Mucosa of rectum (tissue), 2 donors: ENCODE data around the gene SIAH2.
A peak's percentile ranks its signal among the peaks of the same experiment; 100 is the strongest.

ENCODE experiments used
- H3K27ac ChIP-seq, 2 donors: one replicate each; pipeline ENCODE4 v1.7.0; 2013; ENCODE audit warnings: inconsistent platforms in 2 of 2, low read depth in 2 of 2, low read length in 2 of 2
- H3K27me3 ChIP-seq, 2 donors: one replicate each; pipeline ENCODE4 v1.7.0; 2013; ENCODE audit warnings: low read length in 2 of 2; ENCODE audit not compliant: control insufficient read depth in 2 of 2, insufficient read depth in 2 of 2
- H3K36me3 ChIP-seq, 2 donors: one replicate each; pipeline ENCODE4 v1.7.0; 2013; ENCODE audit warnings: low read length in 2 of 2; ENCODE audit not compliant: control insufficient read depth in 2 of 2, insufficient read depth in 2 of 2
- H3K4me1 ChIP-seq, 2 donors: one replicate each; pipeline ENCODE4 v1.7.0; 2013; ENCODE audit warnings: low read length in 2 of 2, mild to moderate bottlenecking in 1 of 2; ENCODE audit not compliant: control insufficient read depth in 2 of 2, insufficient read depth in 2 of 2
- H3K4me3 ChIP-seq, 2 donors: one replicate each; pipeline ENCODE4 v1.7.0; 2013; ENCODE audit warnings: low read length in 2 of 2
- H3K9ac ChIP-seq, 2 donors: one replicate each; pipeline ENCODE4 v1.7.0; 2013; ENCODE audit warnings: low read length in 2 of 2, low read depth in 1 of 2, mild to moderate bottlenecking in 1 of 2
- H3K9me3 ChIP-seq, 2 donors: one replicate each; pipeline ENCODE4 v1.7.0; 2013; ENCODE audit warnings: low read length in 2 of 2; ENCODE audit not compliant: control insufficient read depth in 2 of 2
- donor health status: healthy.
- donor health status: Normal muscosa, but diverticular disease.

The SIAH2 gene

DNA sequence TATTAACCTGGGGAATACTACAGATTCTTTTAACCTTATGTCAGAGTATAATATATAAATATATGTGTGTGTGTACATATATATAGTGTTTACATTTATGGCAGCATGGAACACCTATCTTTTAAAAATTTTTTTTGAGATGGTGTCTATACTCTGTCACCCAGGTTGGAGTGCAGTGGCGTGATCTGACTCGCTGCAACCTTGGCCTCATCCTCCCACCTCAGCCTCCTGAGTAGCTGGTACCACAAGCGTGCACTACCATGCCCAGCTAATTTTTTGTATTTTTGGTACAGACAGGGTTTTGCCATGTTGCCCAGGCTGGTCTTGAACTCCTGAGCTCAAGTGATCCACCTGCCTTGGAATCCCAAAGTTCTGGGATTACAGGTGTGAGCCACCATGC is 40.7 kb downstream of the SIAH2 start:
- Histone ChIP-seq H3K27me3 (no peaks in the 10 kb centered on the region), H3K36me3 (no peaks in the 10 kb centered on the region), H3K4me3 (no peak overlapping the region), H3K9ac (no peak overlapping the region), H3K4me1 (peaks cover 8 to 11% of the 10 kb centered on the region in 2 donors), H3K9me3 (no peaks in the 10 kb centered on the region), H3K27ac (no peak overlapping the region)

DNA sequence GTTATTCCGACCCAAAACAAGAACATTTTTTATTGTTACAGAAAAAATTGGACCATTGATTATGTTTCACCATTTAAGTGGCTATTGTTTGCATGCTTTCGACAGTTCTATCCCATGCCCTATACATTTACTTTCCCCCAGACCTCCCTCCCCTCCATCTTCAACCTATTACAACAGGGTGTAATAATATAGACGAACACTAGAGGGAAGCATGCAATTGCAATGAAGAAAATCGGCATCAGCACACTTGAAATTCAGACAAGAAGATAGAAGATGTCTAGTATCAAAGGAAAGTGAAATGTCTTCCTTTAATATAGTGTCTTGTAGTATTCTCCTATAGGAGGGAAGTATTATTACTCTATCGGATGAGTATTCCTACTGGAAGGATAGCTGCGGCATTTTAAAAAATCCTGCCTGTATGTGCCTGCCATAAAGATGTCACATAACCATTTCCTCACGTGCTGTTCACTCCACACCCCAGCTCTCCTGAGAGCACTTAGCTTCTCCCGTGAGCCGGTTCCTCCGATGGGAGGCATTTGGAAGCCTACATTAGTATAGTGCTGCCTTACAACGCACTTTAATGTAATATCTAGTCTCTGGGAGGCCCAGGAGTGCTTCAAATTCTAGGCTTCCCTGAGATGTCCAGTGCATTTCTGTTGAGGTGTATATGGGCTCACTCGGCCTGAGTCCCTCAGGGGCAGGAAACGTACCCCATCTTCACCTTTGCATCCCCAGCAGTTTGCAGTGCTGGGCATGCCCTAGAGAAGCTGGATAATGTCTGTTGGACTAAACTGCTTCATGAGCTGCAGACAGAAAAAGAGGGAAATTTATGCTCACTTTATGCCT is 41.5 kb downstream of the SIAH2 start:
- no peak overlapping the region for H3K4me3 ChIP-seq

DNA sequence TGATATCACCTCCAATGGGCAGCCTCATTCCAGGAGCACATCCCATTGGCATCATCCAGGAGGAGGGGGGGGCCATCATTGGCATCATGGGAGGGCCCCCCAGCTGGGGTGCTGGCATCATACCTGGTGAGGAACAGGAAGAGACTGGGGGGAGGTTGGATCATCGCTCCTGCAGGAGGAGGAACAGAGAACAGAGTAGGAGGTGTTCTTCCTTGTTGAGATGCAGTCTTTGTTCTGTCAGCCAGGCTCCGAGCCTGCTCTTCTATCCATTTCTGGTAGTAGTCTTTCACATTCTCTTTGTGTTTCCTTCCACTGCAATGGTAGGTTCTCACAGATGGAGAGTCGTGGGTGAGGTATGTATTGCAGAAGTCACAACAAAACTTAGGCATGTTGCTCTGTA is 42.5 kb downstream of the SIAH2 start:
- H3K4me3 ChIP-seq: no peak overlapping the region
- H3K4me1 ChIP-seq: peaks cover 7 to 9% of the 10 kb centered on the region in 2 donors
- no peaks in the 10 kb centered on the region for H3K36me3 ChIP-seq
- no peak overlapping the region for H3K27ac ChIP-seq
- no peaks in the 10 kb centered on the region for H3K9me3 ChIP-seq
- H3K27me3 ChIP-seq: no peaks in the 10 kb centered on the region
- no peak overlapping the region for H3K9ac ChIP-seq

More for the DNA sequence above, 41.5 kb downstream of the SIAH2 start:
- peak overlapping the region; percentile 5 to 47 for H3K9ac ChIP-seq
- peaks cover 8 to 11% of the 10 kb centered on the region in 2 donors for H3K4me1 ChIP-seq
- no peaks in the 10 kb centered on the region for H3K36me3 ChIP-seq
- H3K27ac ChIP-seq: no peak overlapping the region
- H3K27me3 ChIP-seq: no peaks in the 10 kb centered on the region
- H3K9me3 ChIP-seq: no peaks in the 10 kb centered on the region

DNA sequence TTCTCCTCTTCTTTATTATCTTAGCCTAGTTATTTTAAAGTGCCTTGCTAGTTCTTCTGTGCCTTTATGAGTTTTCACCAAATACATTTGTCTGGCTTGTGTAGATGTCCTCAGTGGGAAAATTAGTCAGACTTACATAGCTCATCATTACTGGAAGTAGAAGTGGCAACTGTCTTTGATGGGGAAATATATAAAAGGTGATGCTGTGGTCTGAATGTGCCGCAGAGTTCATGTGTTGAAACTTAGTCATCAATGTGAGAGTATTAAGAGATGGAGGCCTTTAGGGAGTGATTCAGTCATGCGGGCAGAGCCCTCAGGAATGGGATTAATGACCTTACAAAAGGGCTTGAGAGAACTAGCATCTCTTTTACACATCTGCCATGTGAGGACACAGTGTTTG is 52.9 kb downstream of the SIAH2 start:
- Histone ChIP-seq H3K4me1 (no peaks in the 10 kb centered on the region), H3K27me3 (no peaks in the 10 kb centered on the region), H3K36me3 (no peaks in the 10 kb centered on the region), H3K9me3 (no peaks in the 10 kb centered on the region), H3K4me3 (no peak overlapping the region), H3K27ac (no peak overlapping the region), H3K9ac (no peak overlapping the region)

DNA sequence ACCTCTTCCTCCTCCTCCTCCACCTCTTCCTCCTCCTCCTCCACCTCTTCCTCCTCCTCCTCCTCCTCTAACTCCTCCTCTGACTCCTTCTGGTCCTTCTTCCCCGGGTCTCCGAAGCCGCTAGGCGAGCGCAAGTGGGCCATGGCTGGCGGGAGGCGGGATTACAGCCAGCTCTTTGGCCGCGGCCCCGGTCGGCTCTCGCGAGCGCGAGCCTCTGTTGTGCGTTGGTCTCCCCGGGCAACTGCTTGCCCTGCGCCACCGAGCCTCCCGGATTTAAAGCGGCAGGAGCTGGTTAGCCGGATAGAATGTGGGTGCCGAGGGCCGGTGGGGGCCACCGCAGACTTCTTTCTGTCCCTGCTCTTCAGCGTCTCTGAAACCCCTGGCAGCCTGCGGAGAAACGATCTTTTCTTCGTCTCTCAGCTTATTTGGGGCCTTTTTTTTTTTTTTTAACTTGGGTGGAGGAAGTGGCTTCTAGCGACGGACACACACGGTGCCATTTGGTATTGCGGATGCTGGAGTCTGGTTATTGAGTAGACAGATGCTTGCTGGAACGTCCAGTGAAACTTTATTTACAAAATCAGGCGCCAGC is 59.1 kb downstream of the SIAH2 start, which contains the start of gene ERICH6:
Gene ERICH6, minus strand, starts transcription at position 165 of the 589 bp plus-strand sequence. Its CDS starts 22 bp downstream, at position 143.
- Histone ChIP-seq H3K9ac (peak within 1 kb of the TSS; percentile 77 to 81), H3K4me3 (peak within 1 kb of the TSS; percentile 89 to 92), H3K27me3 (no peaks in the 10 kb centered on the region), H3K36me3 (no peaks in the 10 kb centered on the region), H3K27ac (peak within 1 kb of the TSS; percentile 70 to 72), H3K9me3 (no peaks in the 10 kb centered on the region), H3K4me1 (peaks cover 2 to 12% of the 10 kb centered on the region in 2 donors)

DNA sequence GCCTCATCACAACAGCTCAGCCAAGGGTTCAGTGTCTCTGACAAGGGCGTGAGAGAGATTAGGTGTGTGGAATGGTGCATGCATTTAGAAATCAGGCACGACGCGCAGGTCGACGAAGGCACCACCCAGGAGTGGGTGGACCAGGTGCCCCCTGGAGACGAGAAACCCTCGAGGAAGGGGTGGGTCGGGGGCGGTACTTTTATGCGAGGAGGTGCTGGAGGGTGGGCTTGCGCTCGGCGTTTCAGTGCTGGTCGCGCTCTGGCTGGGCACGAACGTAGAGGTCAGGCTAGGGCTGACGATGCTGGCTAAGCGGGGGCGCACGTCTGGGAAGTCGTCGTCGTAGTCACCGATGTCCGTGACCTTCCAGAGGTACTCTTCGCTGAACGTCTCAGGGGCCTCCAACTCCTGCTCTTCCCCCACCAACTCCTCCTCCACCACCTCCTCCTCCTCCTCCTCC is 59.6 kb downstream of the SIAH2 start:
- H3K4me1 ChIP-seq: peaks cover 2 to 12% of the 10 kb centered on the region in 2 donors
- H3K27me3 ChIP-seq: no peaks in the 10 kb centered on the region
- H3K27ac ChIP-seq: peak overlapping the region; percentile 70 to 72
- no peaks in the 10 kb centered on the region for H3K9me3 ChIP-seq
- H3K4me3 ChIP-seq: peak overlapping the region; percentile 89 to 92
- H3K9ac ChIP-seq: peak overlapping the region; percentile 77 to 81
- H3K36me3 ChIP-seq: no peaks in the 10 kb centered on the region

DNA sequence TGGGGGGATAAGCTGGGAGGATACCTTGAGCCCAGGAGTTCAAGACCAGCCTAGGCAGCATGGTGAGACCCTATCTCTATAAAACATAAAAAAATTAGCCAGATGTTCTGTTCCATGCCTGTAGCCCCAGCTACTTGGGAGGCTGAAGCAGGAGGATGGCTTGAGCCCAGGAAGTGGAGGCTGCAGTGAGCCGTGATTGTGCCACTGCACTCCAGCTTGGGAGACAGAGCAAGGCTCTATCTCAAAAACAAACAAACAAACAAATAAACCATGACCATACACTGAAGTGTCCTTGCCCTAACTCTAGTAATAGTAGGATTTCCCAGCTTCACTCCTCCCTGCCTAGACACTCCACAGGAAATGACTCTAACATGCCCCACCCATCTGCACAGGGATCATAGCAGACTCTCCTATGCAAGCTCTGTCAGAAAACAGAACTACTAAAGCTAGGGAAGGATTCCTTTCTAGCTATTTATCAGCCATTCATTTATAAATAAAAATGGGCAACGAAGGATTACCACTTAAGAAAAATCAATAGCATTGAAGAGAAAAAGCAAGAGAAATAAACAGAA is 63.8 kb downstream of the SIAH2 start:
- Histone ChIP-seq H3K4me3 (no peak overlapping the region), H3K27me3 (no peaks in the 10 kb centered on the region), H3K9me3 (no peaks in the 10 kb centered on the region), H3K36me3 (no peaks in the 10 kb centered on the region), H3K9ac (no peak overlapping the region), H3K27ac (no peak overlapping the region), H3K4me1 (peaks cover 0 to 8% of the 10 kb centered on the region in 2 donors)

DNA sequence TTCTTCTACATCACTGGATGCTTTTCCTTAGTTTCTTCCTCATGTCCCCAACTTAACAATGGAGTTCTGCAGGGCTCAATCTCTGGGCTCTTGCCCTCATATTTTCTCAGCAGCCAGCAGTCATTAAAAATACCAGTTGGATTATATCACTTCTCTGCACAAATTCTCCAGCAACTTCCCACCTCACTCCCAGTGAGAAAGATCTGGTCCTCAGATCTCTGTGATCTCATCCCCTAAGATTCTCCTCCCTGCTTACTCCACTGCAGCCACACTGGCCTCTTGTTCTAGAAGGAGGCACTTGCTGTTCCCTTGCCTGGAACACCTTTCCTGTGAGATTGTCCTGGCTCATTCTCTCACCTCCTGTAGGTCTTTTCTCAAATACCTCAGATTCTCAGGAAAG is 65.3 kb downstream of the SIAH2 start:
- Histone ChIP-seq H3K9ac (no peak overlapping the region), H3K4me1 (no peaks in the 10 kb centered on the region), H3K4me3 (no peak overlapping the region), H3K27ac (no peak overlapping the region), H3K9me3 (peaks cover 0 to 2% of the 10 kb centered on the region in 2 donors), H3K36me3 (no peaks in the 10 kb centered on the region), H3K27me3 (no peaks in the 10 kb centered on the region)

DNA sequence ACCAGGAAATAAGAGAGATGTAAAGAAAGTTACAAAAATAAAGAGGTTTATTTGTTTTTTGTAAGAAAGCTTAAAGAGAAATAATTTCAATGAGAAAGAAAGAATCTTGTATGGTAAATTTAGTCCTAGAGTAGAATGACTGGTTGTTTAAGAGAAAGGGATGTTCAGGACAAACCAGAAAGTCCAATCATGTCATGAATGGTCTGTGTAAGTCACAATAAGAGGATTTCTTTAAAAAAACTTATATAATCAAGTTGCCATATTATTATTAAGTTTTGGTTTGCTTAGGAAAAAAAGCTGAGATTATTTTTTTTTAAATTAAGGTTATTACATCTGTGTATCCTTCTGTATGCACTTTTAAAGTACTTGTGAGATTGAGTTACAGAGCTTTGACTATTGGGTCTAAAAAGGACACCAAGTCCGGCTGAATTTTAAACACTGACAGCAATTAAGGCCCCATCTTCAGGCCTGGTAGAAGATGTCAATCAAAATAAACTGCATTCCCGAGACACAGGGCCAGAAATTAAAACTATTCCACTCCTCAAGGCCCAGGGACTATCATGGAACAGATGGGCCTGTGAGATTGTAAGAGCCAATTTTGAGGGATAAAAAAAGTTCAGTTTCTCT is 71.4 kb downstream of the SIAH2 start:
- no peaks in the 10 kb centered on the region for H3K27me3 ChIP-seq
- peaks cover 0 to 2% of the 10 kb centered on the region in 2 donors for H3K9me3 ChIP-seq
- H3K9ac ChIP-seq: no peak overlapping the region
- no peaks in the 10 kb centered on the region for H3K36me3 ChIP-seq
- no peak overlapping the region for H3K27ac ChIP-seq
- H3K4me3 ChIP-seq: no peak overlapping the region
- H3K4me1 ChIP-seq: no peaks in the 10 kb centered on the region
